Stimulated activated effector memory CD8-positive, alpha-beta T cell treated with anti-CD3 and anti-CD28 coated beads, Interleukin-12 subunit alpha, Interleukin-12 subunit beta, amount 100 ng/mL, for 72 hours (primary cell): ENCODE results near the gene COLQ.
"Not testable (repeated sequence)": the region's sequence is repeated elsewhere in the genome, so short reads cannot be mapped to it uniquely, and the experiment has no call there.

Experiments
- ATAC-seq: fragments of 150-1000 bp; cut with Tn5 transposase; 2 replicates; pipeline ENCODE4 v1.10.0; 2021
- DNase-seq, 2 donors: peaks; one replicate each; pipeline ENCODE4 v3.0.0; 2021 to 2022; ENCODE audit warnings: low spot score in 2 of 2
- H3K27ac Mint-ChIP-seq: one replicate; pipeline ENCODE4 v1.8.0; 2022; ENCODE audit warnings: mild to moderate bottlenecking, mixed read lengths
- H3K36me3 Mint-ChIP-seq: one replicate; pipeline ENCODE4 v1.8.0; 2022; ENCODE audit warnings: mild to moderate bottlenecking, mixed read lengths
- H3K4me1 Mint-ChIP-seq: one replicate; pipeline ENCODE4 v1.8.0; 2022; ENCODE audit warnings: mixed read lengths
- H3K4me3 Mint-ChIP-seq: one replicate; pipeline ENCODE4 v1.8.0; 2022; ENCODE audit warnings: mild to moderate bottlenecking, mixed read lengths
- H3K9me3 Mint-ChIP-seq: one replicate; pipeline ENCODE4 v1.8.0; 2022; ENCODE audit warnings: mixed read lengths

The COLQ gene

DNA sequence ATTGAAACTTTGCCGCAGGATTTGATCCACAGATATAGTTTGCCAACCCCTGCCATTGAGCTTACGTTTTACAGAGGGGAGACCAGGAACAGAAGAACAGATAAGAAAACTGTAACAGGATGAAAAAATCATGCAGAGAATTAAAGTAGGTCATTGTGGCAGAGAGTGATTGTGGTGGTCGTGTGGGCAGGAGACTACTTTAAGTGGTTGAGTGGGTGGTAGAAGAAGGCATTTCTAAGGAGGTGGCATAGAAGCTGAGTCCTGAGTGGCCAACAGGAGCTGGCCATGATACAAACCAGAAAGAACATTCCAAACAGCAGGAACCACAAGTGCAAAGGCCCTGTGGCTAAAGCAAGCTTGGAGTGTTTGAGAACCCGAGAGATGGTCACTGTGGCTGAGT, 34.5 kb downstream of the COLQ start:
- H3K4me1 Mint-ChIP-seq: peaks cover 37% of the 10 kb centered on the region
- no peak overlapping the region for H3K27ac Mint-ChIP-seq
- no peaks in the 10 kb centered on the region for H3K36me3 Mint-ChIP-seq
- peaks cover 3% of the 10 kb centered on the region for H3K9me3 Mint-ChIP-seq
- ATAC-seq: peak; percentile 86
- H3K4me3 Mint-ChIP-seq: peak overlapping the region; percentile 0
- no peak for DNase-seq

- Mint-ChIP-seq H3K36me3 (no peaks in the 10 kb centered on the region), H3K27ac (no peak overlapping the region), H3K4me1 (peaks cover 37% of the 10 kb centered on the region), H3K9me3 (peaks cover 3% of the 10 kb centered on the region), H3K4me3 (no peak overlapping the region)
- DNase-seq (no peak), ATAC-seq (no peak)
These were observed 35.5 kb downstream of the COLQ start for GRCh38 chr3:15486020-15486419.

DNA sequence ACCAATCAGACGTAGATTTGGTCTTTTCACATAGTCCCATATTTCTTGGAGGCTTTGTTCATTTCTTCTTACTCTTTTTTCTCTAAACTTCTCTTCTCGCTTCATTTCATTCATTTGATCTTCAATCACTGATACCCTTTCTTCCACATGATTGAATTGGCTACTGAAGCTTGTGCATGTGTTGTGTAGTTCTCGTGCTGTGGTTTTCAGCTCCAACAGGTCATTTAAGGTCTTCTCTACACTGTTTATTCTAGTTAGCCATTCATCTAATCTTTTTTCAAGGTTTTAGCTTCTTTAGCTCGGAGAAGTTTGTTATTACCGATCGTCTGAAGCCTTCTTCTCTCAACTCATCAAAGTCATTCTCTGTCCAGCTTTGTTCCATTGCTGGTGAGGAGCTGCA, 37.0 kb downstream of the COLQ start:
- H3K4me1 Mint-ChIP-seq: peaks cover 29% of the 10 kb centered on the region
- ATAC-seq, DNase-seq, H3K9me3 Mint-ChIP-seq, H3K36me3 Mint-ChIP-seq, H3K4me3 Mint-ChIP-seq, H3K27ac Mint-ChIP-seq: not testable (repeated sequence)

- ATAC-seq: no peak
These were observed 41.9 kb downstream of the COLQ start for GRCh38 chr3:15479400-15480224.

GRCh38 chr3:15478640-15478979, 42.9 kb downstream of the COLQ start:
- DNase-seq (no peak), ATAC-seq (no peak)
- Mint-ChIP-seq H3K9me3 (no peaks in the 10 kb centered on the region), H3K27ac (no peak overlapping the region), H3K4me3 (no peak overlapping the region), H3K4me1 (peaks cover 23% of the 10 kb centered on the region), H3K36me3 (no peaks in the 10 kb centered on the region)

More at GRCh38 chr3:15479400-15480224, 41.9 kb downstream of the COLQ start:
- peaks cover 2% of the 10 kb centered on the region for H3K9me3 Mint-ChIP-seq
- no peaks in the 10 kb centered on the region for H3K36me3 Mint-ChIP-seq
- H3K27ac Mint-ChIP-seq: no peak overlapping the region
- H3K4me1 Mint-ChIP-seq: peaks cover 26% of the 10 kb centered on the region
- no peak for DNase-seq
- no peak overlapping the region for H3K4me3 Mint-ChIP-seq

GRCh38 chr3:15477951-15478639, 43.4 kb downstream of the COLQ start:
- DNase-seq: no peak
- ATAC-seq: no peak
- Mint-ChIP-seq H3K27ac (no peak overlapping the region), H3K4me1 (peaks cover 17% of the 10 kb centered on the region), H3K9me3 (no peaks in the 10 kb centered on the region), H3K36me3 (no peaks in the 10 kb centered on the region), H3K4me3 (no peak overlapping the region)

GRCh38 chr3:15476378-15476777, 45.1 kb downstream of the COLQ start:
- no peak overlapping the region for H3K27ac Mint-ChIP-seq
- H3K9me3 Mint-ChIP-seq: no peaks in the 10 kb centered on the region
- ATAC-seq (no peak), DNase-seq (no peak)
- H3K36me3 Mint-ChIP-seq: no peaks in the 10 kb centered on the region
- peaks cover 16% of the 10 kb centered on the region for H3K4me1 Mint-ChIP-seq
- no peak overlapping the region for H3K4me3 Mint-ChIP-seq

DNA sequence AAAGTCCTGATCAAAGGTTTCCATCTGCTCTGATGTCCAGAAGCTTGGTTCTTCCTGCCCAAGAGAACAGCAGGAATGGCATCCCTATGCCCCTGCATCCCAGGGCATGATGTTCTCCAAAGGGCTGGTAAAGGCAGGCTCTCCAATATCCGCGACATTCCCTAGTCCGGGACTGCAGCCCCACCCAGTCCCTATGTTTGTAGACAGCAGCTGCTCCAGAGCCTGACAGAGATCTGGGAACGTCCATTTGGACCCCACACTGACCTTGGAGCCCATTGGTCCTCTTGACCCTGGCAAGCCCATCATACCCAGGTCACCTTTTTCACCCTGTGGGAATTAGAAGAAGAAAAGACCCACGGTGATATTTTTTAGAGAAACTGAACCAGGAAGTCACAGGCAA, 46.3 kb downstream of the COLQ start:
- Mint-ChIP-seq H3K4me1 (peaks cover 22% of the 10 kb centered on the region), H3K4me3 (no peak overlapping the region), H3K9me3 (no peaks in the 10 kb centered on the region), H3K27ac (no peak overlapping the region), H3K36me3 (no peaks in the 10 kb centered on the region)
- ATAC-seq (no peak), DNase-seq (no peak)

GRCh38 chr3:15471861-15472260, 49.6 kb downstream of the COLQ start:
- no peak for ATAC-seq
- H3K4me1 Mint-ChIP-seq: peaks cover 18% of the 10 kb centered on the region

DNA sequence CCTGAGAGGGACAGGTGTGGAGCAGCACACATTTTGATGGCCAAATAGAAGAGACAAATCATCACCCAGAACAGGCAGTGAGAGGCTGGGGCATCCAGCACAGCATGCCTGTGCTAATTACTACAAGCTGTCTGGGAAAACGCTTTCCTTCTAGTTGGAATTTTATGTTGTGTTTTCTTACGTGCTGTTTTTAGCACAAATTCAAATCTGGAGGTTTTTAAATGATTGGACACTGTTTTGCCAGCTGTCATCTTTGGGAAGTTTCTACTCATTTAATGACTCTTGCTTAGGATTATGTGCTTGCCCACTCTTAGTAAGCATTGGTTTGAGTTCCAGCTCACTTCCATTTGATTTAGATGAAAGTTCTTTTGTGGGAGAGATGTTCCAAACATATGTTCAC, 50.7 kb downstream of the COLQ start:
- Mint-ChIP-seq H3K9me3 (no peaks in the 10 kb centered on the region), H3K4me1 (peaks cover 22% of the 10 kb centered on the region), H3K36me3 (no peaks in the 10 kb centered on the region), H3K4me3 (no peak overlapping the region), H3K27ac (peak overlapping the region; percentile 10)
- ATAC-seq (no peak), DNase-seq (no peak)

More at GRCh38 chr3:15471861-15472260, 49.6 kb downstream of the COLQ start:
- H3K27ac Mint-ChIP-seq: no peak overlapping the region
- H3K36me3 Mint-ChIP-seq: no peaks in the 10 kb centered on the region
- no peaks in the 10 kb centered on the region for H3K9me3 Mint-ChIP-seq
- H3K4me3 Mint-ChIP-seq: no peak overlapping the region
- DNase-seq: no peak

- H3K4me3 Mint-ChIP-seq: no peak overlapping the region
These were observed 51.2 kb downstream of the COLQ start for GRCh38 chr3:15470261-15470660.

GRCh38 chr3:15467227-15468181, 54.0 kb downstream of the COLQ start:
- DNase-seq (no peak), ATAC-seq (peak; percentile 77)
- H3K36me3 Mint-ChIP-seq: peaks cover 10% of the 10 kb centered on the region
- peak overlapping the region; percentile 26 for H3K4me3 Mint-ChIP-seq
- no peaks in the 10 kb centered on the region for H3K9me3 Mint-ChIP-seq
- peak overlapping the region; percentile 83 for H3K27ac Mint-ChIP-seq
- peaks cover 36% of the 10 kb centered on the region for H3K4me1 Mint-ChIP-seq

More at GRCh38 chr3:15470261-15470660, 51.2 kb downstream of the COLQ start:
- ATAC-seq (no peak), DNase-seq (no peak)
- no peaks in the 10 kb centered on the region for H3K9me3 Mint-ChIP-seq
- no peaks in the 10 kb centered on the region for H3K36me3 Mint-ChIP-seq
- peaks cover 22% of the 10 kb centered on the region for H3K4me1 Mint-ChIP-seq
- peak overlapping the region; percentile 10 for H3K27ac Mint-ChIP-seq

- Mint-ChIP-seq H3K4me1 (peaks cover 50% of the 10 kb centered on the region), H3K36me3 (peaks cover 10% of the 10 kb centered on the region), H3K27ac (no peak overlapping the region), H3K4me3 (no peak overlapping the region), H3K9me3 (no peaks in the 10 kb centered on the region)
- no peak for DNase-seq
- no peak for ATAC-seq
These were observed 55.5 kb downstream of the COLQ start for GRCh38 chr3:15465876-15466585.

- no peaks in the 10 kb centered on the region for H3K9me3 Mint-ChIP-seq
- peak overlapping the region; percentile 78 for H3K27ac Mint-ChIP-seq
- DNase-seq: no peak
- no peak overlapping the region for H3K4me3 Mint-ChIP-seq
- peaks cover 10% of the 10 kb centered on the region for H3K36me3 Mint-ChIP-seq
- peaks cover 50% of the 10 kb centered on the region for H3K4me1 Mint-ChIP-seq
- ATAC-seq: peak; percentile 51
These were observed 59.1 kb downstream of the COLQ start for GRCh38 chr3:15462451-15462850.
